ENCODE measurements around the gene EIF4E1B.

Gene EIF4E1B

GRCh38 chr5:176638437-176638836 lies 8.0 kb downstream of the EIF4E1B start:
- DNase-seq (ENCODE audit: low spot score in 2 of 2): no peak
- Mint-ChIP-seq H3K9me3 (no peaks in the 10 kb centered on the region), H3K27ac (ENCODE audit: low read depth) (no peak overlapping the region), H3K4me3 (no peak overlapping the region), H3K4me1 (peaks cover 6% of the 10 kb centered on the region), H3K36me3 (ENCODE audit: insufficient read depth) (peaks cover 2% of the 10 kb centered on the region), H3K27me3 (peaks cover 36% of the 10 kb centered on the region)
- ATAC-seq (replicated peaks; ENCODE audit: extremely low read depth, poor library complexity, severe bottlenecking): no peak

- H3K27ac Mint-ChIP-seq (ENCODE audit: low read depth): no peak overlapping the region
- ATAC-seq (replicated peaks; ENCODE audit: extremely low read depth, poor library complexity, severe bottlenecking): no peak
- DNase-seq (ENCODE audit: low spot score in 2 of 2): no peak
- no peaks in the 10 kb centered on the region for H3K4me1 Mint-ChIP-seq
- no peak overlapping the region for H3K4me3 Mint-ChIP-seq
- peaks cover 2% of the 10 kb centered on the region for H3K36me3 Mint-ChIP-seq (ENCODE audit: insufficient read depth)
- peaks cover 28% of the 10 kb centered on the region for H3K27me3 Mint-ChIP-seq
- no peaks in the 10 kb centered on the region for H3K9me3 Mint-ChIP-seq
Observed at GRCh38 chr5:176639208-176639607, 8.7 kb downstream of the EIF4E1B start.

GRCh38 chr5:176639981-176640380 lies 9.5 kb downstream of the EIF4E1B start:
- DNase-seq (ENCODE audit: low spot score in 2 of 2): no peak
- H3K27me3 Mint-ChIP-seq: peaks cover 21% of the 10 kb centered on the region
- H3K9me3 Mint-ChIP-seq: no peaks in the 10 kb centered on the region
- H3K4me1 Mint-ChIP-seq: peaks cover 3% of the 10 kb centered on the region
- H3K4me3 Mint-ChIP-seq: no peak overlapping the region
- no peak for ATAC-seq (replicated peaks; ENCODE audit: extremely low read depth, poor library complexity, severe bottlenecking)
- H3K36me3 Mint-ChIP-seq (ENCODE audit: insufficient read depth): peaks cover 4% of the 10 kb centered on the region
- no peak overlapping the region for H3K27ac Mint-ChIP-seq (ENCODE audit: low read depth)

- peaks cover 8% of the 10 kb centered on the region for H3K4me1 Mint-ChIP-seq
- no peak overlapping the region for H3K4me3 Mint-ChIP-seq
- peaks cover 14% of the 10 kb centered on the region for H3K27me3 Mint-ChIP-seq
- ATAC-seq (replicated peaks; ENCODE audit: extremely low read depth, poor library complexity, severe bottlenecking) (no peak), DNase-seq (ENCODE audit: low spot score in 2 of 2) (no peak)
- peaks cover 4% of the 10 kb centered on the region for H3K36me3 Mint-ChIP-seq (ENCODE audit: insufficient read depth)
- no peak overlapping the region for H3K27ac Mint-ChIP-seq (ENCODE audit: low read depth)
- no peaks in the 10 kb centered on the region for H3K9me3 Mint-ChIP-seq
Observed at GRCh38 chr5:176640616-176641015, 10.1 kb downstream of the EIF4E1B start.

- Mint-ChIP-seq H3K4me3 (no peak overlapping the region), H3K4me1 (peaks cover 21% of the 10 kb centered on the region), H3K9me3 (no peaks in the 10 kb centered on the region), H3K36me3 (ENCODE audit: insufficient read depth) (peaks cover 4% of the 10 kb centered on the region), H3K27me3 (no peaks in the 10 kb centered on the region), H3K27ac (ENCODE audit: low read depth) (no peak overlapping the region)
- DNase-seq (ENCODE audit: low spot score in 2 of 2) (no peak), ATAC-seq (replicated peaks; ENCODE audit: extremely low read depth, poor library complexity, severe bottlenecking) (no peak)
Observed at GRCh38 chr5:176642675-176643490, 12.4 kb downstream of the EIF4E1B start.

- H3K27me3 Mint-ChIP-seq: no peaks in the 10 kb centered on the region
- H3K4me1 Mint-ChIP-seq: peaks cover 26% of the 10 kb centered on the region
- H3K4me3 Mint-ChIP-seq: no peak overlapping the region
- DNase-seq (ENCODE audit: low spot score in 2 of 2) (no peak), ATAC-seq (replicated peaks; ENCODE audit: extremely low read depth, poor library complexity, severe bottlenecking) (no peak)
- H3K36me3 Mint-ChIP-seq (ENCODE audit: insufficient read depth): peaks cover 4% of the 10 kb centered on the region
- no peaks in the 10 kb centered on the region for H3K9me3 Mint-ChIP-seq
- no peak overlapping the region for H3K27ac Mint-ChIP-seq (ENCODE audit: low read depth)
Observed at GRCh38 chr5:176643491-176644219, 13.2 kb downstream of the EIF4E1B start.

- no peak for DNase-seq (ENCODE audit: low spot score in 2 of 2)
- Mint-ChIP-seq H3K36me3 (ENCODE audit: insufficient read depth) (peaks cover 5% of the 10 kb centered on the region), H3K27ac (ENCODE audit: low read depth) (no peak overlapping the region), H3K4me3 (no peak overlapping the region), H3K4me1 (peaks cover 32% of the 10 kb centered on the region), H3K9me3 (no peaks in the 10 kb centered on the region), H3K27me3 (no peaks in the 10 kb centered on the region)
- no peak for ATAC-seq (replicated peaks; ENCODE audit: extremely low read depth, poor library complexity, severe bottlenecking)
Observed at GRCh38 chr5:176644294-176644693, 13.8 kb downstream of the EIF4E1B start.

GRCh38 chr5:176644878-176645670 lies 14.6 kb downstream of the EIF4E1B start:
- H3K4me1 Mint-ChIP-seq: peaks cover 36% of the 10 kb centered on the region
- H3K27ac Mint-ChIP-seq (ENCODE audit: low read depth): no peak overlapping the region
- no peaks in the 10 kb centered on the region for H3K9me3 Mint-ChIP-seq

GRCh38 chr5:176646049-176646706 lies 15.7 kb downstream of the EIF4E1B start:
- DNase-seq (ENCODE audit: low spot score in 2 of 2) (no peak), ATAC-seq (replicated peaks; ENCODE audit: extremely low read depth, poor library complexity, severe bottlenecking) (no peak)
- Mint-ChIP-seq H3K27ac (ENCODE audit: low read depth) (peak overlapping the region; percentile 88), H3K4me1 (peaks cover 47% of the 10 kb centered on the region), H3K4me3 (peak overlapping the region; percentile 73), H3K36me3 (ENCODE audit: insufficient read depth) (peaks cover 4% of the 10 kb centered on the region), H3K9me3 (no peaks in the 10 kb centered on the region), H3K27me3 (no peaks in the 10 kb centered on the region)

More at GRCh38 chr5:176644878-176645670, 14.6 kb downstream of the EIF4E1B start:
- peaks cover 4% of the 10 kb centered on the region for H3K36me3 Mint-ChIP-seq (ENCODE audit: insufficient read depth)
- no peaks in the 10 kb centered on the region for H3K27me3 Mint-ChIP-seq
- peak overlapping the region; percentile 4 for H3K4me3 Mint-ChIP-seq
- DNase-seq (ENCODE audit: low spot score in 2 of 2): no peak
- no peak for ATAC-seq (replicated peaks; ENCODE audit: extremely low read depth, poor library complexity, severe bottlenecking)

- no peak for DNase-seq (ENCODE audit: low spot score in 2 of 2)
- no peak for ATAC-seq (replicated peaks; ENCODE audit: extremely low read depth, poor library complexity, severe bottlenecking)
- no peaks in the 10 kb centered on the region for H3K27me3 Mint-ChIP-seq
- H3K9me3 Mint-ChIP-seq: no peaks in the 10 kb centered on the region
- peaks cover 4% of the 10 kb centered on the region for H3K36me3 Mint-ChIP-seq (ENCODE audit: insufficient read depth)
- peak overlapping the region; percentile 73 for H3K4me3 Mint-ChIP-seq
- peak overlapping the region; percentile 88 for H3K27ac Mint-ChIP-seq (ENCODE audit: low read depth)
- H3K4me1 Mint-ChIP-seq: peaks cover 48% of the 10 kb centered on the region
Observed at GRCh38 chr5:176646707-176647029, 16.2 kb downstream of the EIF4E1B start.

GRCh38 chr5:176647030-176647842 lies 16.8 kb downstream of the EIF4E1B start, which contains the start of gene TSPAN17:
TSS of gene TSPAN17 (plus strand) at chr5:176647484. CDS start at chr5:176647616, 132 bp downstream.
- peaks cover 50% of the 10 kb centered on the region for H3K4me1 Mint-ChIP-seq
- H3K36me3 Mint-ChIP-seq (ENCODE audit: insufficient read depth): peaks cover 4% of the 10 kb centered on the region
- H3K27ac Mint-ChIP-seq (ENCODE audit: low read depth): peak within 1 kb of the TSS; percentile 88
- H3K9me3 Mint-ChIP-seq: no peaks in the 10 kb centered on the region
- ATAC-seq (replicated peaks; ENCODE audit: extremely low read depth, poor library complexity, severe bottlenecking) (peak; percentile 76), DNase-seq (ENCODE audit: low spot score in 2 of 2) (peak; percentile 94 to 98)
- no peaks in the 10 kb centered on the region for H3K27me3 Mint-ChIP-seq
- peak within 1 kb of the TSS; percentile 73 for H3K4me3 Mint-ChIP-seq
